CD4-positive, alpha-beta T cell treated with Interleukin-10 for 1 hour (primary cell): Measurements from ENCODE around the gene PIP5K1C.

Source experiments
- DNase-seq: peaks from one replicate; pipeline ENCODE4 v3.0.0-alpha.2; 2020

Gene PIP5K1C

DNA sequence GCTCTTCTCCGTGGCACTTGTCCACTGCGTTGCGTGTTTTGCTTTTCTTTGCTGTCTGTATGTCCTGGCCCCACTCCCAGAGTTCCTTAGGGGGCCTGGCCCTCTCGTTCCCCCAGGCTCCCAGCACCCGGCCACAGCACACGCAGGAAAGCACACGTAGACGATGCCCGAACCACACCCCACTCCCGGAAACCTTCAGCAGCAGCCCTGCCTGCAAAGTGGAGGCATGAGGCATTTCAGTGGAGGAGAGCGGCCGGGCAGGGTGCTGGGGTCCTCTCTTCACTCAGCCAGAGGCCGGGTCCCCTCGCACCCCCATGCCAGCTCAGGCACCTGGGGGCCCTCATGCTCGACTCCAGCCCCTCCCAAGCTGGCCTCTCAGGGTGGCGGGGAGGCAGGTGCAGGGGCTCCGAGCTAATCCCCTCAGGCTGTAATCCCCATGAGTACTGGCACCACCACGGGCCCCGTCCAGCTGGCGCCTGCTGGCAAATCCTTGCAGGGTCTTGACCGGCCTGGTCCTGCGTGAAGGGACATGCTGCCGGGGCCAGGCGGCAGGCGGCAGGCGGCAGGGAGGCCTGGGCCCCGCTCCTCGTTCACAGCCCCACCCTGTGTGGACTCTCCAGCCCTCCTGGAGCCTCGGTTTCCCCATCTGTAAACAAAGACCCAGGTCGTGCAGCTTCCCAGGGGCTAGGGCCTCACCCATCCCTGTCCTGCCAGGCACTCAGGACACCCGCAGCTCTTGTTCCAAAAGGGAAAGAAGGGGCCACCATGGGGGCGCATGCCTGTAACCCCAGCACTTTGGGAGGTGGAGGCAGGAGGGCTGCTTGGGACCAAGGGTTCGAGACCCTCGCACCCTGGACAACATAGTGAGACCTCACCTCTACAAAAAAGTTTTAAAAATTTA lies 7.0 kb downstream of the PIP5K1C start:
- DNase-seq: no peak

GRCh38 chr19:3692141-3693024 lies 7.9 kb downstream of the PIP5K1C start:
- DNase-seq: peak; percentile 59

GRCh38 chr19:3691726-3692125 lies 8.5 kb downstream of the PIP5K1C start:
- DNase-seq: no peak

GRCh38 chr19:3691372-3691716 lies 8.9 kb downstream of the PIP5K1C start:
- DNase-seq: no peak

GRCh38 chr19:3690551-3691371 lies 9.5 kb downstream of the PIP5K1C start:
- no peak for DNase-seq

DNA sequence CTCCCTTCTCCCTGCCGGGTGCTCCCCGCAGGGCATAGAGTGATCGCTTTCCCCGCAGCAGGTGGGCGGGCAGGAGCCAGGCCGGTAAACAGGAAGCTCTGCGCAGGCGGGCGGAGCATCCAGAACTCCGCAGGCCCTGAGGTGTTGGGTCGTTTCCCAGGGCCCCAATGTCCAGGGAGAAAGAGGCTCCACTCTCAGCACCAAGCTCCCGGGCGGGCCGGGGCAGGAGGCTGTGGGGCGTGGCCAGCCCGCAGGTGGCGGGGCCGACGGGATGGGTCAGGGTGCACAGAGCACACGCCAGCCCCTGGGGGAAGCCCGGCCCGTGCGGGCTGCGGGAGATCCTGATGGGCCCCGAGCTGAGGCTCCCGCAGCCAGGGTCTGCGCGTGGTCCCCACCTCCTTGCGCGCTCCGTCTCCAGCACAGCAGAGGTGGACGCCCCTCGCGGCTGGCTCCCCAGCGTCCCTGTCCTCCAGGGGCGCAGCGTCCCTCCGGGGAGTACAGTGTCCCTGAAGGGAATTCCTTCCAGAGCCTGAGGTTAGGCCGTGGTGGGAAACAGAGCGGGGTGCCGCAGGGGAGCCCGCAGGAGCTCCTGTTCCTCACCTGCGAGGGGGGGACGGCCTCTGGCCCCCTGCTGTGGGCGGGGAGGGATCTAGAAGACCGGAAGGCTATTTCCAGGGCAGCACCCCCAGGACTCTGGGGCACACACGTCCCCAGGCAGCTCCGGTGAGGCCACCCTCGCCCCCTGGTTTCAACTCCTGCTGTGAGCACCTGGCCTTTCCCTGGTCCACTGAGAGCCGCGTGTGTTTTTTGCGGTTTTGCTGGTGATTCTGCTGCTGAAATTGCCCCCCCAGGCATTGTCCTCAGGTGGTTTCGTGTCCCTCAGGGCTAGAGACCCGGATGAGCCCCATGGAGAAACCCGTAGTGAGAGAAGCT lies 12.2 kb downstream of the PIP5K1C start:
- DNase-seq: no peak

DNA sequence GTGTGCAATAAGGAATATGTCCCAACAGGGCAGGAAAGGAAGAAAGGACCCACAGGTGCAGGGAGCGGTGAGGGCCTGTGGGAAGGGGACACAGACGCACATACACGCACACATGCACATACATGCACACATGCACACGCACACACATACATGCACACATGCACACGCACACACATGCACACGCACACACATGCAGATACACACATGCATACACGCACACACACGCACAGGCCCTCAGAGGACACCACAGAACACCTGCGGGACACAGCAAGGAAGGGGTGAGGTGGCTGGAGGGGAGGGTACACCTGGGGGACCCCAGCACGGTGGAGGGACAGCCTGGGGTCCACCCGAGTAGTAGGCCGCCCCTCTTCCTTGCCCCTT lies 12.9 kb downstream of the PIP5K1C start:
- no peak for DNase-seq

DNA sequence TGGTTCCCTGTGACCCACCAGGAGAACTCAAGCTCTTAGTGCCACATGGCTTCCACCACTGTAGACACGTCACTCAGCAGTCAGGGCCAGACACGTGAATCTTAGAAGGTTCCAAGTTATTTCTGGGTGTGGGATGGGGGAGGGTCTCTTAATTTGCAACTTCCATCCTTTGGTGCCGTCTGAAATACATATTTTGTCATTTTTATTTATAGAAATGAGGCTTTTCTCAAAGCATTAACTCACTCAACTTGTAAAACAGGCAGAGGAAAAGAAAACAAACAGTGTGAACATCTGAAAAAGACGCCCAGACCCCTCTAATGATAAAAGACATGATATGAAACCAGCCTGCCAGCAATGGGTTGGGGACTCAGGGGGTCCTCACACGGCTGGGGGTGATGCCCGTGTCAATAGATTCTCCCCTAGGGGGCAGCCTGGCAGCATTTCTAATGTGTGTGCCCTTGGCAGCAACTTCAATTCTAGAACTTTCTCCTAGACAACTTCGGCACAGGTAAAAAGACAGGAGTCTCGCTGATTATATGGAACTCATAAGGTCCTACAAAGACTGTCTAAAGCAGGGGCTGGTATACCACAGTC lies 15.4 kb downstream of the PIP5K1C start:
- no peak for DNase-seq

DNA sequence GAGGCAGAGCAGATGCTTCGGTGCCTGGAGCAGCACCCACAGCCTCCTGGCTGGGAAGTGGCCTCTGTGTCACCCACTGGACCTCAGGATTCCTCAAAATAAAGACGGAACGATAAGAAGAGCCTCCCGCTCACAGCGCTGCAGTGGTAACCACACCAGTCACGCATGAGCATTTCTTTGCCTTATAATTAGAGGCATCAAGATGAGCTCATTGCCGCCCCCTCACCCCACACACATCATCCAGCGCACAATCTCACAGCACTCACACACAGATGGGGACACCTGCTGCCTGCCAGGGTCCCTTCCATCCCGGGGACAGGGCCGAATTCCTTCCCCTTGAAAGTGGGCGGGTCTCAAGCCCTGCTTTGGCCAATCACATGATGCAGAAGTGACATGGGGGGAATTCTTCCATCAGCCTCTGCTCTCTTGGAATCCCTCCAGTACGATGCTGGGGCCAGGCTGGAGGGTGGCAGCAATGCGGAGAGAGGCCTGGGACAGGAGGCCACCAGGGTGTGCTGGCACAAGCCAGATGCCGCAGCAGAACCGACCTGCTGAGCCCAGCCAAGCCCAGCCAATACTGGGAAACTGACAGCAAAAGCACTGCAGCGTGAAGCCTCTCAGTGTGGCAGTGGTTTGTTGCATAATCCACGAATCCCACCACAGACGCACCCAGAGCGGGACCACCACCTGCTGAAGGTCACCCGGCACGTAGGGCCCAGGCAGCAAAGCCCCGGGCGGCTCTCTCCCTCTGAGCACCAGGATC lies 16.0 kb downstream of the PIP5K1C start:
- no peak for DNase-seq

GRCh38 chr19:3683405-3684053 lies 16.7 kb downstream of the PIP5K1C start:
- DNase-seq: no peak

DNA sequence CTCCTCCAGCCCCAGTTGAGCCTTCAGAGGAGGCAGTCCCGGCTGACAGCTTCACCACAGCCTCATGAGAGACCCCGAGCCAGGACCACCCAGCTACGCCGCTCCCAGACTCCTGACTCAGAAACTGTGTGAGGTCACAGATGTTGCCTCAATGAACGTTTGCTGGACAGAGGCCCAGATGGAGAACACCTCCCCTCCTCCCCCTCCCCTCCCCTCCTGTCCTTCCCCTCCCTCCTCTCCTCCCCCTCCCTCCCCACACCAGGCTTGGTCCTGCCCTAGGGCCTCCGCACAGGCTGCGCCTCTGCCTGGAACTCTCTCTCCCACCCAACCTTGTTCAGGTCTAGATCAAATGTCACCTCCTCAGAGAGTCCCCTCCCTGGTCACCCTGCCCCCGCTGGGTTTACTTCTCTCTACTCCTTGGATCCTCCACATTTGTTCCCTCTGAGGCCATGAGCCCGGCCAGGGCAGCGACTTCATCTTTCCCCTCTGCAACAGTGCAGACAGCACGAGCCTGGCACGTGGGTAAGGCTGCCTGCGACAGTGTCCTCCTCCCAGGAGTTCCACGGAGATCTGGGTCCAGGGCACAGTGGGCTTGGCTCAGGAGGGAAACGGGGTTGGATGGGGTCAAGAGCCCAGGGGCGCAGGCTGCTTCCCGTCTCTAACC lies 17.4 kb downstream of the PIP5K1C start:
- no peak for DNase-seq

DNA sequence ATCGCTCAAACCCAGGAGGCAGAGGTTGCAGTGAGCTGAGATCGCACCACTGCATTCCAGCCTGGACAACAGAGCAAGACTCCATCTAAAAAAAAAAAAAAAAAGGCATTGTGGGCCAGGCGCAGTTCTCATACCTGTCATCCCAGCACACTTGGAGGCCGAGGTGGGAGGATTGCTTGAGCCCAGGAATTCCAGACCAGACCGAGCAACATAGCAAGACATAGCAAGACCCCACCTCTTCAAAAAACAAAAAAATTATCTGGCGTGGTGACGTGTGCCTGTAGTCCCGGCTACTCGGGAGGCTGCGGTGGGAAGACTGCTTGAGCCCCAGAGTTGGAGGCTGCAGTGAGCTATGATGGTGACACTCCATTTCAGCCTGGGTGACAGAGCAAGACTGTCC lies 18.0 kb downstream of the PIP5K1C start:
- DNase-seq: no peak

DNA sequence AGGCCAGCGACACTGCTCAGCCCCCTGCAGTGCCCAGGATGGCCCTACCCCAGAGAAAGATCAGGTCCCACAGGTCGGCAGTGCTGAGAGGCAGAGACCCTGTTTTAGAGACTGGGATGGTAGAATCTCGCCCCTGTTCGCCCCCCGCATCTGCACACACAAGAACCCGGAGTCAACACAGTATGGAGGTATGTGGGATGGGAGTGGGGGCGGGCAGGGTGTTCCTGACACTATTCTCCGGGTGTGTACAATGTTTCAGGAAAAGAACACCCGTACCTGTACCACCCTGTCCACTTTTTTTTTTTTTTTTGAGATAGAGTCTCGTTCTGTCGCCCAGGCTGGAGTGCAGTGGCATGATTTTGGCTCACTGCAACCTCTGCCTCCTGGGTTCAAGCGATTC lies 19.3 kb downstream of the PIP5K1C start:
- no peak for DNase-seq

GRCh38 chr19:3679581-3679980 lies 20.7 kb downstream of the PIP5K1C start:
- DNase-seq: no peak

GRCh38 chr19:3679138-3679537 lies 21.1 kb downstream of the PIP5K1C start:
- no peak for DNase-seq

DNA sequence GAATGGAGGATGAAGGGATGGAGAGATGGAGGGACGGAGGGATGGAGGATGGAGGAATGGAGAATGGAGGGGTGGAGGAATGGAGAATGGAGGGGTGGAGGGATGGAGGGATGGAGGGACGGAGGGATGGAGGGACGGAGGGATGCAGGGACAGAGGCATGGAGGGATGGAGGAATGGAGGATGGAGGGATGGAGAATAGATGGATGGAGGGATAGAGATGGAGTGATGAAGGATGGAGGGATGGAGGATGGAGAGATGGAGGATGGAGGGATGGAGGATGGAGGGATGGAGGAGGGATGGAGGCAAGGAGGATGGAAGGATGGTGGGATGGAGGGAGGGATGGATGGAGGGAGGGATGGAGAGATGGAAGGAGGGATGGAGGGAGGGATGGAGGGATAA lies 22.1 kb downstream of the PIP5K1C start:
- no peak for DNase-seq

GRCh38 chr19:3674784-3675543 lies 25.3 kb downstream of the PIP5K1C start:
- no peak for DNase-seq

GRCh38 chr19:3673506-3674439 lies 26.5 kb downstream of the PIP5K1C start:
- DNase-seq: no peak
